ENCODE data around the gene GAPDHS.

The GAPDHS gene

DNA sequence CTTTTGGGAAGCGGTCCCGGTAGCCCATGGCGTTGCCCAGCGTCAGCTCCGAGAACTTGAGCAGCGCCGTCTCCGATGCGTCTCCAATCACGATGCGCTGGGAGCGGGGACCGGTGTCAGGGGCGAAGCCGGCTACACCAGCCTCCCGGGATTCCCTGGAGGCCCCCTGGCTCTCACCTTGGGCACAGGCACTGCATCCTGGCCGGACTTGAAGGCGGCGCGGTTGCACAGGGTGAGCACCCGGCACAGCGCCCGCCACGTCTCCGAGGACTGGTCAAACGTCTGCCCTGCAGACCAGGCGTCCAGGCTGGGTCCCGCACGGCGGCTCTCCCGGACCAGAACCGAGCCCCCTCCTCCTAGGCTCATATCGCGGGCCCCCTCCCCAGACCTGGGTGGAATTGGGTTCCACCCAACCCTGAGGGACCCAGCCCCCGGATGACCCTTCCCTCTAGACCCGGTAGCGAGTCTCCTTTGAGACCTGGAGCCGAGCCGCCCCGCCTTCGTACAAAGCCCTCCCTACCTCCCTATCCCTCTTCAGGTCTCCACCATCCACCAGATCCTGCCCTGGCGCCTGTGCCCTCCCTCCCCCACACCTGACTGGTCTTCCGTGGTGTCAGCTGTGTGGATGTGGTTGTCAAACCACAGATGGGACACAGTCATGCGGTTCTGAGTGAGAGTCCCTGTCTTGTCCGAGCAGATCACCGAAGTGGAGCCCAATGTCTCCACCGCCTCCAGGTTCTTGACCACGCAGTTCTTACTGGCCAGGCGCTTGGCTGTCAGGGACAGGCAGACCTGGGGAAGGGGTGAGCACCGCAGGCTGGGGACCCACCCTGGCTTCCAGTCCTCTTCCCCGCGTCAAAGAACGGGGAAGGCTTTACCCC is 25.4 kb downstream of the GAPDHS start:
- DNase-seq: no peak

- no peak for DNase-seq
Observed at GRCh38 chr19:35559281-35559659, 26.0 kb downstream of the GAPDHS start.

DNA sequence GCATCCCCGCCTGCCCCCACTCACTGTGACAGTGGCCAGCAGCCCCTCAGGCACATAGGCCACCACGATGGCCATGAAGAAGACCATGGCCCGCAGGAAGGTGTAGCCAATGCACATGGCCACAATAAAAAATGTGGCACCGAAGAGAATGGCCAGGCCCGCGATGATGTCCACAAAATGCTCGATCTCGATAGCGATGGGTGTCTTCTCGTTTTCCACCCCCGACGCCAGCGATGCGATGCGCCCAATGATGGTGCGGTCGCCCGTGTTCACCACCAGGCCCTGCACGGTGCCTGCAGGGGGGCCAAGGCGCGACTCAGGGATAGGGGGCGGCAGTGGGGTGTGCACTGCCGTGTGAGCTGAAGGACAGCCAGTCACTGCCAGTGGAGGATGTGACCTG is 26.5 kb downstream of the GAPDHS start:
- DNase-seq: no peak

- DNase-seq: no peak
Observed at GRCh38 chr19:35560271-35560670, 27.0 kb downstream of the GAPDHS start.

- DNase-seq: no peak
Observed at GRCh38 chr19:35560677-35561076, 27.4 kb downstream of the GAPDHS start.

DNA sequence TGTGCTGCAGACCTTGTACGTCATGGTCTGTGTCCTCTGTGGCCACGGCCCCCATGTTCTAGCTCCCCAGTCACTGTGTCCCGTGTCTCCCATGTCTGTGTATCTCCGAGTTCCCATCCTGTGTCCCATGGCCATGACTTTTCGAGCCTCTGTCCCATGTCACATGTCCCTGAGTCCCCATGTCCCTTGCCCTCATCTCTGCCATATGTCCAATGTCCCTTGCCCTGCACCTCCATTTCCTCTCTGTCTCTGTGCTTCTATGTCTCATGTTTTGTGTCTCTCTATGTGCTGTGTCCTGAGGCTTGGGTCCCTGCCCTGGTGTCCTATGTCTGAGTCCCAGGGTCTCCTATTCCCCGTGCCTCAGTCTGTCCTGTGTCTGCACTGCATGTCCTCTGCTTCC is 28.2 kb downstream of the GAPDHS start:
- no peak for DNase-seq

GRCh38 chr19:35562336-35562735 is 29.1 kb downstream of the GAPDHS start:
- no peak for DNase-seq

DNA sequence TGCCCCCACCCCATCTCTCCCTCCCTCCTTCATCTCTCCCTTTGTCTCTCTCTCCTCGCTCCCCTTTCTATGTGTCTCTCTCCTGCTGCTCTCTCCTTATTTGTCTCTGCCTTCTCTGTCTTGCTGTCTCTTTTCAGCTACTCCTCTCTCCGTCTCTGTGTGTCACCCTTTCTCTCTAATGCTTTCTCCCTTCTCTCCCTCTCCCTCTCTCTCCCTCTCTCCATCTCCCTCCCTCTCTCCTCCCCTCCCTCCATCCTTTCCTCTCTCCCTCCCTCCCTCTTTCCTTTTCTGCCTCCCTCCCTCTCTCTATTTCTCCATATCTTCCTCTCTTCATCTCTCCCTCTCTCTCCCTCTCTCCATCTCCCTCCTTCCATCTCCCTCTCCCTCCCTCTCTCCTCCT is 29.5 kb downstream of the GAPDHS start:
- DNase-seq: no peak

DNA sequence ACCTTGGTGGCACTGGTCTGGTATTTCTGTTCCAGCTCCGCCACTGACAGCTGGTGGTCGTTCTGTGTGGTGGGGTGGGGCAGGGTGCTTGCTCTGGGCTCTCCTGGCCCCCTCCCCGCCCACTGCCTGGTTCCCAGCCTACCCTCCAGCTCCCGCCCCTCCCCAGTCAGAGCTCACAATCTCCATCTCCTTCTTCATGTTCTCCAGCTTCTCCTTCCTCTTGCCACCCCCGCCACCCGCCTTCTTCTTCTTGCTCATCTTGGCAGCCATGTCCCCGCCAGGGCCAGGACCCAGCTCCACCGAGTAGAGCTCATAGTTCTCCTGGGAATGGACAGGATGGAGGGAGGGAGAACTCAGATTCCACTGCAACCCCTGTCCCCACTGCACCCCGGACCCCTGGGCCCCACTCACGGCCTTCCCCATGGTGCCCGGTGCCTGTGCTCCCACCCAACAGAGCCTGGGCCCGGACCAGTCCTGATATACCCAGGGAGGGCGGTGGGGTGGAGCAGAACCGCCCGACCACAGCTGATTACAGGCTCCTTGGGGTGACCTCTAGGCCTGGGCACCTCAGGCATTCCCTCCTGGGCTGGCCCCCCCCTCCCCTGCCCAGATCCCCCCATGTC is 30.1 kb downstream of the GAPDHS start, which contains the start of gene ATP4A:
TSS of gene ATP4A (minus strand) at position 452 of the 623 bp plus-strand sequence. CDS start at position 423, 29 bp downstream.
- DNase-seq: no peak

- no peak for DNase-seq
Observed at GRCh38 chr19:35565016-35565856, 32.0 kb downstream of the GAPDHS start.

GRCh38 chr19:35566738-35567137 is 33.5 kb downstream of the GAPDHS start:
- no peak for DNase-seq

GRCh38 chr19:35569281-35569781 is 36.1 kb downstream of the GAPDHS start:
- no peak for DNase-seq

GRCh38 chr19:35571406-35571965 is 38.2 kb downstream of the GAPDHS start:
- DNase-seq: no peak

GRCh38 chr19:35577918-35578317 is 44.7 kb downstream of the GAPDHS start:
- no peak for DNase-seq

- DNase-seq: no peak
Observed at GRCh38 chr19:35578707-35579106, 45.5 kb downstream of the GAPDHS start.

DNA sequence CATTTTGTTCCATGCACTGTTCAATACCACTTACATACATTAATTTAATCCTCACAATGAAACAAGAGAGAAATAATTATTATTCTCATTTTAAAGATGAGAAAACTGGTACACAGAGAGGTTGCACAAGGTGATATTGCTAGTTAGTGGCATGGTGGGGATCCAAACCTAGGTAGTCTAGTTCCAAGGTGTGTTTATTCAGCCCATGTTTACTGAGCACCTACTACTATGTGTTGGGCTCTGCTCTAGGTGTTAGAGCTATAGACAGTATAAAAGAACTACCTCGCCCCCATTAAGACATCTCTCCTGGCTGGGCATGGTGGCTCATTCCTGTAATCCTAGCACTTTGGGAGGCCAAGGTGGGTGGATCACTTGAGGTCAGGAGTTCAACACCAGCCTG is 49.5 kb downstream of the GAPDHS start:
- DNase-seq: no peak

- no peak for DNase-seq
Observed at GRCh38 chr19:35585848-35586247, 52.6 kb downstream of the GAPDHS start, which contains the start of gene PMIS2. Gene PMIS2, plus strand, starts transcription at chr19:35586173. Its CDS starts 87 bp downstream, at chr19:35586260.

- DNase-seq: no peak
Observed at GRCh38 chr19:35587321-35587720, 54.1 kb downstream of the GAPDHS start.

DNA sequence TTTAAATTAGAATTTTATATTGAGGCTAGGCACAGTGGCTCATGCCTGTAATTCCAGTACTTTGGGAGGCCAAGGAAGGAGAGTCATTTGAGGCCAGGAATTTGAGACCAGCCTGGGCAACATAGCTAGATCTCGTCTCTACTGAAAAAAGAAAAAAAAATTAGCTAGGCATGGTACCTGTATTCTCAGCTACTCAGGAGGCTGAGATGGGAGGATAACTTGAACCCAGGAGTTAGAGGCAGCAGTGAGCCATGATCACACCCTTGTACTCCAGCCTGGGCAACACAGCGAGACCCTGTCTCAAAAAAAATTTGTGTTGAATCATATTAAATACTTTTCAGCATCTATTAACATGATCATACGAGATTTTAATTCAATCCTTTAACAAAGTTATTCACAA is 57.6 kb downstream of the GAPDHS start:
- DNase-seq: no peak

- DNase-seq: no peak
Observed at GRCh38 chr19:35592226-35592625, 59.0 kb downstream of the GAPDHS start.

All from NCI-H446 treated with DMSO at 0.1 percent for 48 hours (cell line).